Measurements from ENCODE around the gene HHLA2. TPM values are rescaled to one million over a fixed set of nuclear protein-coding genes. Genes with fewer than 3 reads are reported as not detected.
A peak's percentile ranks its signal among the peaks of the same experiment; 100 is the strongest.

Gene HHLA2
- total and polyA plus RNA-seq, 7 donors: 0.71 to 97.8 (median 71.7) TPM; not detected in 3

DNA sequence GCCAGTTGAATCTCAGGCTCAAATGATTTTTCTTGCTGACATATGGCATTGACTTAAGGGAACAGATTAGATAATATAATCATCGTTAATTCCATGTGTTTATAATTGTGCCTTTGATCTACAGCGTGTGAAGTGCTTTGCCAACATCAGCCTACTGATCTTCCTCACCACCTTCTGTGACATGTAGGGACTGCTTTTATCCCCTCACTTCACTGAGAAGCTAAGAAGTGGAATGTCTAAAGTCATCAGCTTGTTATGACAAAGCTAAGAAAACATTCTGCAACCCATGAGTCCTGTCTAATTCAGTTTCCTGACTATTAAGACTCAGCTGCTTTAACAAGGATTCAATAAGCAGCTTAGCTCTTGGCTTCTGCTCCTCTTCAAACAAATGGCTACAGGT is 108.0 kb downstream of the HHLA2 start:
- Histone ChIP-seq H3K36me3 (no peaks in the 10 kb centered on the region), H3K4me1 (peaks cover 0 to 24% (median 9%) of the 10 kb centered on the region in 4 donors), H3K9me3 (no peaks in the 10 kb centered on the region), H3K27ac (no peak overlapping the region), H3K4me3 (no peak overlapping the region), H3K27me3 (no peaks in the 10 kb centered on the region)
- DNase-seq: no peak
- TF ChIP-seq POLR2A (IDR thresholded peaks at IDR 0.05) (no peak), POLR2AphosphoS5 (IDR thresholded peaks at IDR 0.05) (no peak), EP300 (IDR thresholded peaks at IDR 0.05) (no peak)
- TF ChIP-seq, protein P1, sequence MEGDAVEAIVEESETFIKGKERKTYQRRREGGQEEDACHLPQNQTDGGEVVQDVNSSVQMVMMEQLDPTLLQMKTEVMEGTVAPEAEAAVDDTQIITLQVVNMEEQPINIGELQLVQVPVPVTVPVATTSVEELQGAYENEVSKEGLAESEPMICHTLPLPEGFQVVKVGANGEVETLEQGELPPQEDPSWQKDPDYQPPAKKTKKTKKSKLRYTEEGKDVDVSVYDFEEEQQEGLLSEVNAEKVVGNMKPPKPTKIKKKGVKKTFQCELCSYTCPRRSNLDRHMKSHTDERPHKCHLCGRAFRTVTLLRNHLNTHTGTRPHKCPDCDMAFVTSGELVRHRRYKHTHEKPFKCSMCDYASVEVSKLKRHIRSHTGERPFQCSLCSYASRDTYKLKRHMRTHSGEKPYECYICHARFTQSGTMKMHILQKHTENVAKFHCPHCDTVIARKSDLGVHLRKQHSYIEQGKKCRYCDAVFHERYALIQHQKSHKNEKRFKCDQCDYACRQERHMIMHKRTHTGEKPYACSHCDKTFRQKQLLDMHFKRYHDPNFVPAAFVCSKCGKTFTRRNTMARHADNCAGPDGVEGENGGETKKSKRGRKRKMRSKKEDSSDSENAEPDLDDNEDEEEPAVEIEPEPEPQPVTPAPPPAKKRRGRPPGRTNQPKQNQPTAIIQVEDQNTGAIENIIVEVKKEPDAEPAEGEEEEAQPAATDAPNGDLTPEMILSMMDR (IDR thresholded peaks at IDR 0.05): no peak
- 7 to 44% methylated on average over 2 of the region's 2 CpGs for WGBS, 2 donors
- intact Hi-C loops (cut with DNase I): loop anchor here (10.0 kb wide), 1 partner anchor 460 kb away; no protein-coding TSS in a partner anchor

DNA sequence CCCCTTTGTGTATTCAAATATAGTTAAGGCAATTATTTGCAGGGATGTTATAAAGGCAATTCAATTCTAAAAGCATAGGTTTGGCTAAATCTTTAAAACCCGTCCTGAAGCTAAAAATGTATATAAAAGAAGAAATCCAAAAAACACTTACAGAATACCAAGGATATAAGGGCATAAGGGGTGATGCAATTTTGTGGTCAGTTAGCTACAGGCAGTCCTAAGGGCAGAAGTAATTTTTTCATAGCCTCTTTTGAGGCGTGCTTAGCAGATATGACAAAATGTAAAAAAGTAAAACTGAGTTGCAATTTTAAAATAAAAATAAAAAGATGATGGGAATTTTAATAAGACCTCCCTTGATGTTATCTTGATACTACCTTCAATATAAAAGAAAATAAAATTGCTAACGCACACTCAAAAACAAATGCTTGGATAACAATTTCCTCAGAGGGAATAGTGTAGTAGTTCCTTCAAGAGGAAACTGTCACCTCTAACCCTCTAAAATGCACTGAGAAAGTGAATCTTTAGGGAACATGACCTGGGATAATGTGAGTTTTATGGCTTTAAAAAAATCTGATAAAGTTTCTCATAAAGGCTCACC is 109.8 kb downstream of the HHLA2 start:
- Histone ChIP-seq H3K9me3 (no peaks in the 10 kb centered on the region), H3K4me3 (no peak overlapping the region), H3K36me3 (no peaks in the 10 kb centered on the region), H3K27me3 (no peaks in the 10 kb centered on the region), H3K4me1 (peaks cover 0 to 24% (median 9%) of the 10 kb centered on the region in 4 donors), H3K27ac (no peak overlapping the region)
- TF ChIP-seq POLR2AphosphoS5 (IDR thresholded peaks at IDR 0.05) (no peak), EP300 (IDR thresholded peaks at IDR 0.05) (no peak), POLR2A (IDR thresholded peaks at IDR 0.05) (no peak)
- TF ChIP-seq, protein P1 (IDR thresholded peaks at IDR 0.05): no peak
- intact Hi-C loops (cut with DNase I): loop anchor here (10.0 kb wide), 1 partner anchor 461 kb away; no protein-coding TSS in a partner anchor
- 24 to 69% methylated on average over 3 of the region's 3 CpGs for WGBS, 2 donors
- no peak for DNase-seq

DNA sequence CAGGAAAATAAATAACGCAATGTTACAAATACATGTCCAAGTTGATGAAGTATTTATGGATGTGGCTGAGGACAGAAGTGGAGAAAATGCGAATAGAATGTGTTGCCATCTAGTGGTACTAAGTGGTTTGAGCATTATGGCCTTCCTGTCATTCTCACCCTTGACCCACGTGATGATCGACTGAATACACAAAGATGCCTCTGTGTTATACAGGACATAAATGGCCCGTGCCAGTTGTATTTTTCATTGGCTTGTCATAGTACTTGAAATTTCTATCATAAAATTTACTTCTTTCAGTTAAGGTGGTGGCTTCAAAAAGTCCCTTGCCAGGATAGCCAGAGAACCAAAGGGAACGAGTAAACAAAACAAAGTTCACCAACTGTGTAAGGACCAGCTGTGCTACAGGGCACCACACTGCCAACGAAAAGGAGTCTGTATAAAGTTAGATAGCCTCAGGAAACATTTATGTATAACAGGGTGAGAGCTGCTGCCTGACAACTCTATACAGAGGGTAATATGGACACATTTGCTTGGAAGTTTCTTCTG is 110.4 kb downstream of the HHLA2 start:
- peaks cover 0 to 24% (median 9%) of the 10 kb centered on the region in 4 donors for H3K4me1 ChIP-seq
- TF ChIP-seq, protein P1 (IDR thresholded peaks at IDR 0.05): peak; percentile 7 to 53 (median 48)
- TF ChIP-seq EP300 (IDR thresholded peaks at IDR 0.05) (no peak), POLR2A (IDR thresholded peaks at IDR 0.05) (peak in 1 of 2 donors; percentile 33)
- H3K4me3 ChIP-seq: no peak overlapping the region
- WGBS, 2 donors: 3 to 41% methylated on average over 7 of the region's 7 CpGs
- no peak overlapping the region for H3K27ac ChIP-seq
- no peaks in the 10 kb centered on the region for H3K27me3 ChIP-seq
- intact Hi-C loops (cut with DNase I): loop anchor here (10.0 kb wide), 1 partner anchor 462 kb away; no protein-coding TSS in a partner anchor
- H3K36me3 ChIP-seq: no peaks in the 10 kb centered on the region
- DNase-seq: no peak
- H3K9me3 ChIP-seq: no peaks in the 10 kb centered on the region

DNA sequence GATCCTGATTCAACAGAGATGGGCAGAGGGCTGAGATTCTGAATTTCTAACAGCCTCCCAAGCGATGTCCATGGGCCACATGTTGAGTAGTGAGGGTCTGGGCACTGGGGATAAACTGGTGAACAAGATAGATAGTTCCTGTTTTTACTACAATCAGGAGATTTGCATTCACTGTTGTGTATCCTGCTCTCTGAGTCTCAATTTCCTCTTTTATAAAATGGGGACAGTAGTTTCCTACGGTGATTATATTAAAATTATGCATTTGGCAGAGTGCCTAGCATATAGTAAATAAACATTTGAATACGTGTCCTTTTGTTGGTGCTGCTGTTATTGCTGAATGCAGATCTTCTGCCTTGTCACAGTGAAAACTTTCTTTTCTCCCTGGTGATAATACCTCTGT is 111.5 kb downstream of the HHLA2 start:
- Histone ChIP-seq H3K9me3 (no peaks in the 10 kb centered on the region), H3K36me3 (no peaks in the 10 kb centered on the region), H3K4me3 (no peak overlapping the region), H3K27me3 (no peaks in the 10 kb centered on the region), H3K4me1 (peaks cover 0 to 24% (median 9%) of the 10 kb centered on the region in 4 donors), H3K27ac (no peak overlapping the region)
- no peak for DNase-seq
- 20 to 30% methylated on average over 3 of the region's 3 CpGs for WGBS, 2 donors
- TF ChIP-seq, protein P1 (IDR thresholded peaks at IDR 0.05): no peak
- TF ChIP-seq EP300 (IDR thresholded peaks at IDR 0.05) (no peak), POLR2AphosphoS5 (IDR thresholded peaks at IDR 0.05) (no peak), POLR2A (IDR thresholded peaks at IDR 0.05) (no peak)
- intact Hi-C loops (cut with DNase I): loop anchor here (10.0 kb wide), 1 partner anchor 463 kb away; no protein-coding TSS in a partner anchor

Data from sigmoid colon (tissue), 7 donors.